KMS-11 (cell line): Measurements from ENCODE around the gene NTNG2.

Experiments used
- H2AFZ ChIP-seq: fragments of 200-600 bp; sonication (generic); 2 replicates; pipeline ENCODE4 v1.6.1; 2016; ENCODE audit warnings: antibody characterized with exemption, mixed run types, low read depth
- H3K27ac ChIP-seq: fragments of 200-600 bp; sonication (generic); 2 replicates; pipeline ENCODE4 v1.6.1; 2016; ENCODE audit warnings: mild to moderate bottlenecking, mixed run types
- H3K27me3 ChIP-seq: fragments of 200-600 bp; sonication (generic); 2 replicates; pipeline ENCODE4 v1.6.1; 2017; ENCODE audit warnings: mild to moderate bottlenecking, low read depth, mixed run types, moderate library complexity; ENCODE audit not compliant: insufficient read depth
- H3K36me3 ChIP-seq: fragments of 200-600 bp; sonication (generic); 2 replicates; pipeline ENCODE4 v1.6.1; 2017; ENCODE audit warnings: mild to moderate bottlenecking, mixed run types; ENCODE audit not compliant: insufficient read depth
- H3K4me1 ChIP-seq: fragments of 200-600 bp; sonication (generic); 2 replicates; pipeline ENCODE4 v1.6.1; 2016; ENCODE audit warnings: mild to moderate bottlenecking, low read depth, mixed run types; ENCODE audit not compliant: poor library complexity, severe bottlenecking
- H3K4me2 ChIP-seq: fragments of 200-600 bp; sonication (generic); 2 replicates; pipeline ENCODE4 v1.7.0; 2016; ENCODE audit warnings: mild to moderate bottlenecking, mixed run types
- H3K4me3 ChIP-seq: fragments of 200-600 bp; sonication (generic); IDR thresholded peaks from 2 replicates; pipeline ENCODE4 v1.6.1; 2017; ENCODE audit warnings: low read depth, low read length, mixed read lengths; ENCODE audit not compliant: insufficient read depth
- H3K79me2 ChIP-seq: fragments of 200-600 bp; sonication (generic); 2 replicates; pipeline ENCODE4 v1.6.1; 2016; ENCODE audit warnings: low read depth, mixed run types; ENCODE audit not compliant: insufficient read depth
- H3K9ac ChIP-seq: fragments of 200-600 bp; sonication (generic); 2 replicates; pipeline ENCODE4 v1.6.1; 2016; ENCODE audit warnings: mild to moderate bottlenecking, mixed run types
- H4K20me1 ChIP-seq: fragments of 200-600 bp; sonication (generic); 2 replicates; pipeline ENCODE4 v1.6.1; 2016; ENCODE audit warnings: mild to moderate bottlenecking, mixed run types; ENCODE audit not compliant: insufficient read depth
- TF ChIP-seq, protein P1 (sequence below): fragments of 200-600 bp; sonication (generic); conservative IDR thresholded peaks from 2 replicates; pipeline ENCODE4 v1.6.1; 2017; ENCODE audit warnings: low read depth, mild to moderate bottlenecking, antibody characterized with exemption, low read length, moderate library complexity, mixed read lengths

NTNG2 gene

DNA sequence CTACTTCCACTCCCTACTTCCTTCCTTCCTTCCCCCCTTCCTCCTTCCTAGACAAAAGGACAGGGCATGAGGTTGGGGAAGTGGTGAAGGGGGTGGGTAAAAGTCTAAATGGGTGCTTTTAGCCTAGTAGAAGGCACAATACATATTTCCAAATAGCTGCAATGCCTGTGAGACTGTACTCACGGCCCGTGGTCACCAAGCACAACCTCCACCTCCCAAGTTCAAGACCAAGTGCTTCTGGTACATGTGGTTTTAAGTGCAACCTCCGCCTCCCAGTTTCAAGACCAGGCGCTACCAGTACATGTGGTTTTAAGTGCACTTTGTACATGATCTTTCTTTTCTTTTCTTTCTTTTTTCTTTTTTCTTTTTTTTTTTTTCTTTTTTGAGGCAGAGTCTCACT lies 14.5 kb upstream of the NTNG2 start:
- Histone ChIP-seq H3K4me1 (no peaks in the 10 kb centered on the region), H3K79me2 (no peaks in the 10 kb centered on the region), H4K20me1 (no peaks in the 10 kb centered on the region), H3K4me3 (no peak overlapping the region), H3K4me2 (no peak overlapping the region), H2AFZ (no peak overlapping the region), H3K27me3 (peaks cover 73% of the 10 kb centered on the region), H3K27ac (no peak overlapping the region), H3K36me3 (no peaks in the 10 kb centered on the region), H3K9ac (no peak overlapping the region)
- TF ChIP-seq, protein P1, sequence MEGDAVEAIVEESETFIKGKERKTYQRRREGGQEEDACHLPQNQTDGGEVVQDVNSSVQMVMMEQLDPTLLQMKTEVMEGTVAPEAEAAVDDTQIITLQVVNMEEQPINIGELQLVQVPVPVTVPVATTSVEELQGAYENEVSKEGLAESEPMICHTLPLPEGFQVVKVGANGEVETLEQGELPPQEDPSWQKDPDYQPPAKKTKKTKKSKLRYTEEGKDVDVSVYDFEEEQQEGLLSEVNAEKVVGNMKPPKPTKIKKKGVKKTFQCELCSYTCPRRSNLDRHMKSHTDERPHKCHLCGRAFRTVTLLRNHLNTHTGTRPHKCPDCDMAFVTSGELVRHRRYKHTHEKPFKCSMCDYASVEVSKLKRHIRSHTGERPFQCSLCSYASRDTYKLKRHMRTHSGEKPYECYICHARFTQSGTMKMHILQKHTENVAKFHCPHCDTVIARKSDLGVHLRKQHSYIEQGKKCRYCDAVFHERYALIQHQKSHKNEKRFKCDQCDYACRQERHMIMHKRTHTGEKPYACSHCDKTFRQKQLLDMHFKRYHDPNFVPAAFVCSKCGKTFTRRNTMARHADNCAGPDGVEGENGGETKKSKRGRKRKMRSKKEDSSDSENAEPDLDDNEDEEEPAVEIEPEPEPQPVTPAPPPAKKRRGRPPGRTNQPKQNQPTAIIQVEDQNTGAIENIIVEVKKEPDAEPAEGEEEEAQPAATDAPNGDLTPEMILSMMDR = no peak

DNA sequence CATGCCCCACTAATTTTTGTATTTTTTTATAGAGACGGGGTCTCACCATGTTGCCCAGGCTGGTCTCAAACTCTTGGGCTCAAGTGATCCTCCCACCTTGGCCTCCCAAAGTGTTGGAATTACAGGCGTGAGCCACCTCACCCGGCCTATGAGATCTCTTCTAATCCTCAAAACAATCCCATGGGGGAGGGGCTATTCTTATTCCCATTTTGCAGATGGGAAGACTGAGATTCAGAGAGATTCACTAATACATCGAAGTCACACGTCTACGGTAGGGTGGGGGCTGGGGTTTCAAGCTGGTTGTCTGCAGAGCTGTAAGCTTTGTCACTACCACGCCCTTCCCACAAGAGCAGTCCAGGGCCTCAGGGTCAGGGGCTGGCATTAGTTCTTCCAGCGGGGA lies 14.0 kb upstream of the NTNG2 start:
- no peak overlapping the region for H2AFZ ChIP-seq
- no peaks in the 10 kb centered on the region for H3K36me3 ChIP-seq
- TF ChIP-seq, protein P1 = no peak
- no peaks in the 10 kb centered on the region for H3K4me1 ChIP-seq
- no peaks in the 10 kb centered on the region for H4K20me1 ChIP-seq
- peaks cover 78% of the 10 kb centered on the region for H3K27me3 ChIP-seq
- no peak overlapping the region for H3K9ac ChIP-seq
- no peak overlapping the region for H3K4me3 ChIP-seq
- no peak overlapping the region for H3K4me2 ChIP-seq
- no peaks in the 10 kb centered on the region for H3K79me2 ChIP-seq
- H3K27ac ChIP-seq = no peak overlapping the region

DNA sequence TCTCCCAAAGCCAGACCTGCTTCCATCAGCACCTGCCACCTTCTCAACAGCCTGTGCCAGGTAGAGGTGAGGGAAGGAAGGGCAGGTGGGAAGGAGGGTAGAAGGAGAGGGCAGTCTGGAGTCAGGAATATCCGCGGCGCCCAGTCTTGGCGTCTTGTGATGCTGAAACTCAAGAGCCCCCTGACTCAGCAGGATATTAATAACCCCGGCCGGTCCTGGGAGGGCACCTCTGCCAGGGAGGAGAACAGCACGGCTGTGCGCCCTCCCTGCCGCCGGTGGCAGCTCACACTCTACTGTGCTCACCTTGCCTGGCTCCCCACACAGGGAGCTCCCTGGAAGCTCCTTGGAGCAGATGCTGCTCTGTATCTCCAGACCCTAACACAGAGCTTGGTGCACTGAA lies 11.6 kb upstream of the NTNG2 start:
- Histone ChIP-seq H3K27me3 (peaks cover 96% of the 10 kb centered on the region), H2AFZ (no peak overlapping the region), H3K4me1 (no peaks in the 10 kb centered on the region), H3K9ac (no peak overlapping the region), H3K4me2 (no peak overlapping the region), H3K27ac (no peak overlapping the region), H3K4me3 (no peak overlapping the region), H4K20me1 (no peaks in the 10 kb centered on the region), H3K79me2 (no peaks in the 10 kb centered on the region), H3K36me3 (no peaks in the 10 kb centered on the region)
- TF ChIP-seq, protein P1 = no peak

DNA sequence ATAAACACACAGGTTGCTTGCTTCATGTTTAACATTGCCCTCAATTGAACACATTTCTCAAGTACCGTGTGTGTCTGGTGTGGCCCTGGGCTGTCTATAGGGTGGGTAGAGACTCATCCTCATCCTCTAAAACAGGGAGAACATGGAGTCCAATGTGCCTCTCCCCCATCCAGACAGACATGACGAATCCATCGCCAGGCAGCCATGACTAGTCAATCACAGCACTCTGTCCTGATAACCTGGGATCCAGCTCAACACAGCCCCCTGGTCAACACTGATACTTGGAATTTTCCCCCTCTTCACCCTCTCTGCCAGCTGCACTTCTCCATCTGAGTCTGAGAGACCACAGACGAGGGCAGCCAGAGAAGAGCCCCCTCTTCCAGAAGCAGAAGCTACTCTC lies 10.7 kb upstream of the NTNG2 start:
- no peak overlapping the region for H2AFZ ChIP-seq
- no peaks in the 10 kb centered on the region for H3K79me2 ChIP-seq
- TF ChIP-seq, protein P1 = no peak
- peaks cover 96% of the 10 kb centered on the region for H3K27me3 ChIP-seq
- H3K4me1 ChIP-seq = no peaks in the 10 kb centered on the region
- H4K20me1 ChIP-seq = no peaks in the 10 kb centered on the region
- H3K9ac ChIP-seq = no peak overlapping the region
- H3K36me3 ChIP-seq = no peaks in the 10 kb centered on the region
- no peak overlapping the region for H3K27ac ChIP-seq
- no peak overlapping the region for H3K4me3 ChIP-seq
- no peak overlapping the region for H3K4me2 ChIP-seq
